ENCODE results near the gene PRKAR1A.
"Not testable (repeated sequence)": the region's sequence is repeated elsewhere in the genome, so short reads cannot be mapped to it uniquely, and the experiment has no call there.

PRKAR1A gene

DNA sequence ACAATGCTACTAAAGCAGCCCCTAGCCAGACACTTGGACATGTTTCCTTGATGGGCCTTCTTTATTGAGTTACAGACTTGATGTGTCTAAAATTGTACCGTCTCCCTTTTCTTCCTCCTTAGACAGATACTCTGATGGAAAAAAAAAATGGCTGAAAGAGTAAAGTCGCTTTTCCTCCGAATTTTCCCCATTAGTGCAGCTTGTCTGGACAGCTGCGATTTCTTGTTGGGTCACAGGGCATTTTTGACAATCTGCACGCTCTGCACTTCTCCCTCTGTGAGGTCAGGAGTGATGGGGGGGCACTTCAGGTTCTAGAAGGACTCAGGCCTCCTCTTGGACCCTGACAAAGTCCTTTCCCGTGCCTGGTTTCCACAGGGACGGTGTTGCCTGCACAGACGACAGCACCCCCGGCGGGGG is 968 bp upstream of the PRKAR1A start:
- no peak for DNase-seq (ENCODE audit: low read depth in 2 of 3, low spot score in 2 of 3)

- peak in 2 of 3 experiments; percentile 33 to 38 for DNase-seq (ENCODE audit: low read depth in 2 of 3, low spot score in 2 of 3)
Measured at GRCh38 chr17:68511671-68512246, 471 bp upstream of the PRKAR1A start.

GRCh38 chr17:68512960-68513474 is 787 bp downstream of the PRKAR1A start:
- no peak for DNase-seq (ENCODE audit: low read depth in 2 of 3, low spot score in 2 of 3)

DNA sequence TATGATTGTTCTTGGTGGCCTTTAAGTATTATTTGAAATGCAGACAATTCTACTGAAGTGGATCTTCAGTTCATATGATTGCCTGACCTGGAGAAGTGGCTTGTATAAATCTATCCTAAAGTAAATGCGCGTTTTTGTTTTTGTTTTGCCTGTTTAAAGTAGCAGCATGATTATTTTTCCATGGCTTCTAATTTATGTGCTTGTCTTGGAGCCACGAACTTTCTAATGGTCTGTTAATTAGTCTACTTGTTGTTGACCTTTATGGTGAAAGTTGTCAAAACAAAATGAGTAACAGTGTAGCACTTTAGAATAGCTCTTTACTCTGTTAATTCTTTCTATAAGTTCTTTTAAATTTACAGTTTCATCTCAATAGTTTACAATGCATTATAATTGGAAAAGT is 1.7 kb downstream of the PRKAR1A start:
- DNase-seq (ENCODE audit: low read depth in 2 of 3, low spot score in 2 of 3): no peak

GRCh38 chr17:68514831-68515635 is 2.8 kb downstream of the PRKAR1A start:
- DNase-seq (ENCODE audit: low read depth in 2 of 3, low spot score in 2 of 3): no peak

DNA sequence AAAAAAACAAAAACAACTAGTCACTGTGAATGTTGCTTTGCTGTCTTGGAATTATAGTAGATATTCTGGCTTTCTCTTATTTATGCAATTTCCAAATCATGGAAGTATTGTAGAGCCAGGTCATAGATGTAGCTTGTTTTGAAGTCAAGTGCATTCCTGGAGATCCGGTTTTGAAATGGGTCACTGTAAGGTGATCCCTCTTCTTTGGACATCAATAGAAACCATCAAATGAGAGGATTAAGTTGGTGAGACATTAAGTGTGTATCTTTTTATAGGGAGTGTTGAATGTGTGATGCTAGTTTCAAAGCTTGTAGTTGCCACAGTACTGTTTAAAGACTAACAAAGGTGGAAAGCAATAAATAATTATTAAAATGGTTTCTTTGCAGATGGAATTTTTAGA is 4.5 kb downstream of the PRKAR1A start:
- DNase-seq (ENCODE audit: low read depth in 2 of 3, low spot score in 2 of 3): no peak

DNA sequence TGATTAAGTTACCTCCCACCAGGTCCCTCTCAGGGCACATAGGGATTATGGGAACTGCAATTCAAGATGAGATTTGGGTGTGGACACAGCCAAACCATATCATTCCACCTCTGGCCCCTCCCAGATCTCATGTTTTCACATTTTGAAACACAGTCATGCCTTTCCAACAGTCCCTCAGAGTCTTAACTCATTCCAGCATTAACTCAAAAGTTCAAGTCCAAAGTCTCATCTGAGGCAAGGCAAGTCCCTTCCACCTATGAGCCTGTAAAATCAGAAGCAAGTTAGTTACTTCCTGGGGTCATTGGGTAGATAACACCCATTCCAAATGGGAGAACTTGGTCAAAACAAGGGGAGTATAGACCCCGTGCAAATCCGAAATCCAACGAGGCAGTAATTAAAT is 5.4 kb downstream of the PRKAR1A start:
- not testable (repeated sequence) for DNase-seq (ENCODE audit: low read depth in 2 of 3, low spot score in 2 of 3)

GRCh38 chr17:68518063-68518815 is 6.0 kb downstream of the PRKAR1A start:
- DNase-seq (ENCODE audit: low read depth in 2 of 3, low spot score in 2 of 3): no peak

- not testable (repeated sequence) for DNase-seq (ENCODE audit: low read depth in 2 of 3, low spot score in 2 of 3)
Measured at GRCh38 chr17:68519051-68519450, 6.8 kb downstream of the PRKAR1A start.

- DNase-seq (ENCODE audit: low read depth in 2 of 3, low spot score in 2 of 3): no peak
Measured at GRCh38 chr17:68519911-68520310, 7.7 kb downstream of the PRKAR1A start.

DNA sequence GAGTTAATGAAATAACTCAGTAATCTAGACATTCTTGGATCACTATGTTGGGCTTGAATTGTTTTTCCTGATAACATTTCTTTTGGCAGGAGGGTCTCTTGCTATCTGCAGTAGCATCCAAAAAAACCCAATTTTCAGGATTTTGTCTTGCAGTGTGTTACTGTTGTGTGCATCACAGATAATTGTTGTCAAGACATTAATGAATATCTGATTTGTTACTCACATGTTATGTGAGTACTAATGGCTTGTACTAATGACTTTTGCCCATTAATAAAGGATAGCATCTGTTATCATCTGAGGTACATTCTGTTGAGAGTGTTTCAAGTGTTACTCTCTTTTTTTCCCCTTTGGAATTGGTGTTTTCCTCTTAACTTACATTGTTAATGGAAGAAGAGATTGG is 10.0 kb downstream of the PRKAR1A start:
- DNase-seq (ENCODE audit: low read depth in 2 of 3, low spot score in 2 of 3): no peak

- DNase-seq (ENCODE audit: low read depth in 2 of 3, low spot score in 2 of 3): no peak
Measured at GRCh38 chr17:68526548-68526947, 14.3 kb downstream of the PRKAR1A start.

GRCh38 chr17:68527314-68527713 is 15.1 kb downstream of the PRKAR1A start:
- DNase-seq (ENCODE audit: low read depth in 2 of 3, low spot score in 2 of 3): no peak

DNA sequence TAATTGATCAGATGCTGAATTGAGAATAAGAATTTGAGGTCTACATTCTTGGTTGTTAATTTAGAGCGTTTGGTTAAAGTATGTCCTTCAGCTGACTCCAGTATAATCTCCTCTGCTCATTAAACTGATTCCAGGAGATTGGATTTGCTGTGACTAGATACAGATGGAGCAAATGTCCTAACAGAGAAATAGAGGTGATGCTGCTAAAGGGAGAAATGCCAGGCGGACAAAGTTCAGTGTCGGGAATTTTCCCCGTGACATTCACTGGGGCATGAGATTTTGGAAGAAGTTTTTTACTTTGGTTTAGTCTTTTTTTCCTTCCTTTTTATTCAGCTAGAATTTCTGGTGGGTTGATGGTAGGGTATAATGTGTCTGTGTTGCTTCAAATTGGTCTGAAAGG is 19.0 kb downstream of the PRKAR1A start:
- no peak for DNase-seq (ENCODE audit: low read depth in 2 of 3, low spot score in 2 of 3)

DNA sequence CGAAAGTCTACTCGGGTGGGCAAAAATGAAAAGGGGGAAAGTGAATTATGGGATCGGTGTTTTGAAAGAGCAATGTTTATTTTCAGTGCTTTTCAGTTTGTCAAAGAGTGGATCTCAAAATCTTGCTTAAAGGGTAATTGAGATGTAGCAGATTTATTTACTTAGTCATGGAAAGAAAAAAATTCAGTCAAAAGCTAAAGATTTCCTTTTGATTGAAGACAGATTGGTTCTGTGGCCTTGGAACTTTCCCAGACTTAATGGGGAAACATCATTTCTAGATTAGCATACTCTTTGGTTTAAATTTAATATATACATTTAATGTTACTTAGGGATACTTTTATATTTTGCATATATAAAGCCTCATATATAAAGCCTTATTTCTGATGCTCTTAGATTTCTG is 20.6 kb downstream of the PRKAR1A start:
- DNase-seq (ENCODE audit: low read depth in 2 of 3, low spot score in 2 of 3): no peak

- no peak for DNase-seq (ENCODE audit: low read depth in 2 of 3, low spot score in 2 of 3)
Measured at GRCh38 chr17:68533887-68534694, 21.9 kb downstream of the PRKAR1A start.

- DNase-seq (ENCODE audit: low read depth in 2 of 3, low spot score in 2 of 3): no peak
Measured at GRCh38 chr17:68534695-68535088, 22.5 kb downstream of the PRKAR1A start.

DNA sequence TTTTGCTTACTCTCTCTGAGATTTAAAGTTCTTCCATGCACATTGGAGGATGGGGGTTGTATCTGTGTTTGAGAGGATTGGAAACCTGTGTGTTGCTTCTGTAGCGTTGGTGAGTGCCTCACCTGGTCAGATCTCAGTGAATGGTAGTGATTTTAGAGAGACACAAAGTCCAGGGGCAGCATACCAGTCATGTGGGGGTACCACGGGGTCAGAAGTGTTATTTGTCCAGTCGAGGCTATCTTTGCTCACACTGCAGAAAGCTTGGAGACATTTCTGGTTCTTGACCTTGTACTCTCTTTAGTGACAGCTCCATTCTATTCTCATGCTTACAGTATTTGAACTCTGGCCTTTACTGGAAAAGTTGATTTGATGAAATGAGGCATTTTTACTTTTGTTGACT is 23.7 kb downstream of the PRKAR1A start:
- no peak for DNase-seq (ENCODE audit: low read depth in 2 of 3, low spot score in 2 of 3)

GRCh38 chr17:68539548-68540467 is 27.6 kb downstream of the PRKAR1A start:
- DNase-seq (ENCODE audit: low read depth in 2 of 3, low spot score in 2 of 3): no peak

DNA sequence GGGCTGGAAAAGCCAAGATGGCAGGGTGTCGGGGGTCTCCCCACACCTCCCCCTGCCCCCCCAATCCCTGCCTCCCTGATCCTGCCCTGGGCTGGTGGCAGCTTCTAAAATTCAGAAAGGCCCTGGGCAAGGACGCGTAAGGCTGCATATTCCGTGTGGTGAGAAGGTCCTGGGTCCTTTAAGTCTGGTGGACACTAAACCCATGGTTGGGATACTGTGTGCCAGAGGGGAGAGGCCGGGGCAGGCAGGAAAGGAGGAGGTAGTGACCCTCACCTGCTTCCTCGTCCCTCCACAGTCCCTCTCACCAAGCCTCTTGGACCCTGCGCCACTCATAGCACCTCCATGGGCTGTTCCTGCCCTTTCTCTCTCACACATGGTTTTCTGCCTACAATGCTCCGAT is 28.8 kb downstream of the PRKAR1A start:
- no peak for DNase-seq (ENCODE audit: low read depth in 2 of 3, low spot score in 2 of 3)
